HG02852 (cell line): ENCODE measurements around the gene INPPL1.

Source experiments
- ATAC-seq: cut with Tn5 transposase; IDR thresholded peaks from one replicate; pipeline ENCODE4 v1.9.1; 2021; ENCODE audit warnings: mild to moderate bottlenecking, moderate library complexity; ENCODE audit not compliant: unreplicated experiment

The INPPL1 gene

GRCh38 chr11:72232260-72233055 lies 7.9 kb downstream of the INPPL1 start:
- no peak for ATAC-seq

- ATAC-seq: no peak
These were observed 8.6 kb downstream of the INPPL1 start for GRCh38 chr11:72233056-72233772.

GRCh38 chr11:72233773-72234513 lies 9.4 kb downstream of the INPPL1 start:
- no peak for ATAC-seq

- no peak for ATAC-seq
These were observed 9.9 kb downstream of the INPPL1 start for GRCh38 chr11:72234514-72234830.

- no peak for ATAC-seq
These were observed 10.4 kb downstream of the INPPL1 start for GRCh38 chr11:72234920-72235319.

- no peak for ATAC-seq
These were observed 10.9 kb downstream of the INPPL1 start for GRCh38 chr11:72235351-72236057.

- ATAC-seq: no peak
These were observed 11.6 kb downstream of the INPPL1 start for GRCh38 chr11:72236083-72236697.

GRCh38 chr11:72236774-72237111 lies 12.2 kb downstream of the INPPL1 start:
- ATAC-seq: no peak

- ATAC-seq: no peak
These were observed 12.8 kb downstream of the INPPL1 start for GRCh38 chr11:72237112-72237931.

GRCh38 chr11:72238040-72238450 lies 13.5 kb downstream of the INPPL1 start:
- no peak for ATAC-seq

GRCh38 chr11:72238492-72239312 lies 14.1 kb downstream of the INPPL1 start:
- ATAC-seq: no peak

GRCh38 chr11:72239313-72239848 lies 14.8 kb downstream of the INPPL1 start:
- no peak for ATAC-seq

- ATAC-seq: no peak
These were observed 15.4 kb downstream of the INPPL1 start for GRCh38 chr11:72239849-72240460.

GRCh38 chr11:72240461-72241290 lies 16.1 kb downstream of the INPPL1 start:
- no peak for ATAC-seq

- no peak for ATAC-seq
These were observed 16.8 kb downstream of the INPPL1 start for GRCh38 chr11:72241291-72241781.

- ATAC-seq: no peak
These were observed 17.6 kb downstream of the INPPL1 start for GRCh38 chr11:72242141-72242540.
